ENCODE data around the gene TGFBR3. TPM values are rescaled to one million over a fixed set of nuclear protein-coding genes. Genes with fewer than 3 reads are reported as not detected.

The TGFBR3 gene
- total and polyA plus RNA-seq, 2 of the 4 experiments (the other 2 are of a cell fraction), result 3.0 to 11.3 TPM

DNA sequence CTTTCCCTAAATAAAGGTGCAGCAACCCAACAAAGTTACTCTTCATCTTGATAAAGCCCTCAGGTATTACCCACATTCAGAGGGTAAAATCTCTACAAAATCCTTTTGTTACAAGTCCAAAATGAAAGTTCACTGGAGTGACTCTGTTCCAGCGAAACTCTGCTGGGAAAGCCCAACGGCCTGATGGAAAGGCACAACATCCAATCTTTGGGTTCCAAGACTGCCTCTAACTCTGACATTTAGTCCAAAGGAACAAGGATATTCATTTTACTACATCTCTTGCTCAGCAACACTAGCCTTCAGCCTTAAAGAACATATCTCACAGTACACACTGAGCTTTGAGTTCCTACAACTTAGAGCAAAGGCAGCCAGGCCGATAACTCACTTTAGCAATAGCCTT, 42.1 kb downstream of the TGFBR3 start:
- in situ Hi-C loops (cut with MboI; ENCODE audit: low sequenced_read_pairs), result no loop called here
- no peak overlapping the region for H2AFZ ChIP-seq (replicated peaks; ENCODE audit: low read length, poor library complexity)
- no peak for DNase-seq
- peaks cover 2% of the 10 kb centered on the region; the same call in 1 of the 2 replicates for H3K9me3 ChIP-seq (ENCODE audit: control insufficient read depth, insufficient read depth, low read length)
- H4K8ac ChIP-seq (ENCODE audit: low read depth in 2 of 2, low read length in 2 of 2), result no peak overlapping the region
- H3K36me3 ChIP-seq (ENCODE audit: control insufficient read depth, insufficient read depth, low read length), result no peaks in the 10 kb centered on the region
- no TSS peak for BruUV-seq (replicated peaks)
- peaks cover 9% of the 10 kb centered on the region for H3K4me1 ChIP-seq (ENCODE audit: control insufficient read depth, insufficient read depth, low read length)
- H3K27me3 ChIP-seq (ENCODE audit: control insufficient read depth, insufficient read depth, low read length), result no peaks in the 10 kb centered on the region
- H2BK5ac ChIP-seq (ENCODE audit: low read depth, low read length, poor library complexity, severe bottlenecking), result no peak overlapping the region
- H2BK20ac ChIP-seq (ENCODE audit: low read depth, low read length), result 0 out of 2 replicates have a peak overlapping the region, but pooled peaks have one; percentile 4
- peak overlapping the region; percentile 33; the same call in 1 of the 2 replicates for H3K27ac ChIP-seq (ENCODE audit: insufficient read depth, low read length)
- H3K4me3 ChIP-seq (ENCODE audit: insufficient read depth, low read depth, low read length), result no peak overlapping the region
- no peak overlapping the region; the same call in 1 of the 2 replicates for H3K18ac ChIP-seq (ENCODE audit: low read depth, low read length)
- peak overlapping the region; percentile 4; the same call in 1 of the 2 replicates for H4K91ac ChIP-seq (ENCODE audit: insufficient read depth, low read depth, low read length)
- POLR2A ChIA-PET (ENCODE audit: unreplicated experiment), result no interaction called here
- intact Hi-C loops (cut with micrococcal nuclease), result no loop called here
- H3K9ac ChIP-seq (ENCODE audit: low read depth, low read length), result no peak overlapping the region
- H4K5ac ChIP-seq (ENCODE audit: low read depth, low read length), result no peak overlapping the region
- H3K56ac ChIP-seq (ENCODE audit: extremely low read depth, insufficient read depth, low read length), result no peak overlapping the region
- peak overlapping the region; percentile 4; the same call in 1 of the 2 replicates for H3K4ac ChIP-seq (ENCODE audit: low read depth, low read length)
- peak overlapping the region; percentile 91; the same call in 2 of the 3 replicates for H2BK15ac ChIP-seq (ENCODE audit: low read depth, low read length)
- dilution Hi-C loops (cut with HindIII; ENCODE audit: low sequenced_read_pairs, unreplicated experiment), result no loop called here
- CTCF ChIA-PET, result no interaction called here
- peaks cover 14 to 15% of the 10 kb centered on the region in 2 experiments; a peak in 3 of 4 replicates for H3K79me1 ChIP-seq (ENCODE audit: low read depth in 1 of 2, low read length in 2 of 2)
- no peak overlapping the region for H2AK9ac ChIP-seq (replicated peaks; ENCODE audit: low read depth, low read length, poor library complexity)
- peaks cover 3% of the 10 kb centered on the region; the same call in 1 of the 2 replicates for H4K20me1 ChIP-seq (ENCODE audit: insufficient read depth, low read length)
- H2AK5ac ChIP-seq (ENCODE audit: low read depth, low read length), result peak overlapping the region; percentile 74
- peak overlapping the region; percentile 8; the same call in 1 of the 2 replicates for H3K23ac ChIP-seq (ENCODE audit: low read depth, low read length)
- H3K9me1 ChIP-seq (ENCODE audit: insufficient read depth, low read length), result peaks cover 3% of the 10 kb centered on the region; the same call in 1 of the 2 replicates
- no peak overlapping the region for H3K4me2 ChIP-seq (ENCODE audit: low read depth, low read length)
- ATAC-seq (ENCODE audit: low read depth), result no peak
- 0 out of 2 replicates have a peak overlapping the region, but pooled peaks have one; percentile 14 for H2BK120ac ChIP-seq (ENCODE audit: low read depth, low read length)
- WGBS, 2 experiments (ENCODE audit: extremely low coverage in 2 of 2, insufficient read length in 1 of 2), result no CpG with 5 or more reads among the region's 3 CpGs
- TF ChIP-seq SMC3 (IDR thresholded peaks at IDR 0.05; ENCODE audit: low read depth, low read length) (no peak), POLR2A (IDR thresholded peaks at IDR 0.05; ENCODE audit: low read depth, low read length) (no peak), MXI1 (IDR thresholded peaks at IDR 0.05; ENCODE audit: borderline replicate concordance, low read depth, low read length) (no peak), USF2 (IDR thresholded peaks at IDR 0.05; ENCODE audit: low read depth, low read length) (no peak), CTCF (conservative IDR thresholded peaks at IDR 0.05; ENCODE audit: low read depth, low read length) (no peak), MAFK (IDR thresholded peaks at IDR 0.05; ENCODE audit: low read depth, low read length) (no peak), NFE2L2 (IDR thresholded peaks at IDR 0.05; ENCODE audit: low read depth, low read length) (no peak), RFX5 (IDR thresholded peaks at IDR 0.05; ENCODE audit: low read depth, low read length) (no peak), MAZ (IDR thresholded peaks at IDR 0.05; ENCODE audit: borderline replicate concordance, low read depth, low read length) (no peak), CHD1 (IDR thresholded peaks at IDR 0.05; ENCODE audit: low read depth, low read length) (no peak), RCOR1 (IDR thresholded peaks at IDR 0.05; ENCODE audit: insufficient replicate concordance, low read length) (no peak), FOS (IDR thresholded peaks at IDR 0.05; ENCODE audit: low read depth, low read length) (no peak), CEBPB (IDR thresholded peaks at IDR 0.05; ENCODE audit: low read depth, low read length) (no peak), RAD21 (IDR thresholded peaks at IDR 0.05; ENCODE audit: low read length) (no peak), BHLHE40 (IDR thresholded peaks at IDR 0.05; ENCODE audit: low read depth, low read length) (no peak)
- TF ChIP-seq, protein P1, sequence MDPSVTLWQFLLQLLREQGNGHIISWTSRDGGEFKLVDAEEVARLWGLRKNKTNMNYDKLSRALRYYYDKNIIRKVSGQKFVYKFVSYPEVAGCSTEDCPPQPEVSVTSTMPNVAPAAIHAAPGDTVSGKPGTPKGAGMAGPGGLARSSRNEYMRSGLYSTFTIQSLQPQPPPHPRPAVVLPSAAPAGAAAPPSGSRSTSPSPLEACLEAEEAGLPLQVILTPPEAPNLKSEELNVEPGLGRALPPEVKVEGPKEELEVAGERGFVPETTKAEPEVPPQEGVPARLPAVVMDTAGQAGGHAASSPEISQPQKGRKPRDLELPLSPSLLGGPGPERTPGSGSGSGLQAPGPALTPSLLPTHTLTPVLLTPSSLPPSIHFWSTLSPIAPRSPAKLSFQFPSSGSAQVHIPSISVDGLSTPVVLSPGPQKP (IDR thresholded peaks at IDR 0.05; ENCODE audit: borderline replicate concordance, low read depth, low read length), result no peak
- H3K14ac ChIP-seq (replicated peaks; ENCODE audit: low read depth, low read length), result no peak overlapping the region
